NCI-H1105 (cell line): ENCODE measurements around the gene SLC30A7.

ENCODE experiments used
- DNase-seq: peaks from one replicate; lab custom pipeline; 2025; lab: John Stamatoyannopoulos, UW

SLC30A7 gene

GRCh38 chr1:101025657-101026429 is 130.0 kb downstream of the SLC30A7 start, which contains the start of gene DPH5:
TSS of gene DPH5 (minus strand) at chr1:101025784. CDS start at chr1:101025443, 341 bp downstream.
- DNase-seq: peak; percentile 88

- DNase-seq: no peak
Observed at GRCh38 chr1:101026430-101026788, 130.5 kb downstream of the SLC30A7 start.

- DNase-seq: no peak
Observed at GRCh38 chr1:101027194-101027772, 131.4 kb downstream of the SLC30A7 start.

- DNase-seq: no peak
Observed at GRCh38 chr1:101028466-101028865, 132.6 kb downstream of the SLC30A7 start.

GRCh38 chr1:101029184-101029583 is 133.3 kb downstream of the SLC30A7 start:
- DNase-seq: no peak

GRCh38 chr1:101030881-101031280 is 135.0 kb downstream of the SLC30A7 start:
- no peak for DNase-seq
